OCI-LY3 (cell line): ENCODE measurements around the gene SGPP1.

ENCODE experiments used
- H2AFZ ChIP-seq: fragments of 200-600, 300-600 bp; shearing (Covaris generic); 2 replicates; pipeline ENCODE4 v1.6.0; 2014; ENCODE audit warnings: antibody characterized with exemption, low read depth, low read length
- H3K27ac ChIP-seq: fragments of 200-600, 300-600 bp; sonication (generic); 2 replicates; pipeline ENCODE4 v1.5.1; 2014; ENCODE audit warnings: mild to moderate bottlenecking, low read length, moderate library complexity, mixed read lengths
- H3K27me3 ChIP-seq: fragments of 200-600, 300-600 bp; sonication (generic); 2 replicates; pipeline ENCODE4 v1.6.1; 2014; ENCODE audit warnings: low read depth, low read length, mixed read lengths
- H3K36me3 ChIP-seq: fragments of 200-600, 300-600 bp; sonication (generic); replicated peaks from 2 replicates; pipeline ENCODE3; 2014; ENCODE audit warnings: low read depth, low read length, mixed read lengths
- H3K4me1 ChIP-seq: fragments of 300-600, 200-600 bp; sonication (generic); 2 replicates; pipeline ENCODE4 v1.6.1; 2014; ENCODE audit warnings: low read length, mixed read lengths
- H3K4me2 ChIP-seq: fragments of 200-600, 300-600 bp; sonication (generic); 2 replicates; pipeline ENCODE4 v1.6.1; 2014; ENCODE audit warnings: low read length, mixed read lengths
- H3K4me3 ChIP-seq: fragments of 300-600, 200-600 bp; sonication (generic); 2 replicates; pipeline ENCODE4 v1.5.1; 2014; ENCODE audit warnings: antibody characterized with exemption, mild to moderate bottlenecking, low read length, moderate library complexity
- H3K79me2 ChIP-seq: fragments of 300-600, 200-600 bp; shearing (Covaris generic); 2 replicates; pipeline ENCODE4 v1.6.1; 2014; ENCODE audit warnings: mild to moderate bottlenecking, low read length, mixed read lengths
- H3K9ac ChIP-seq: fragments of 300-600, 200-600 bp; shearing (Covaris generic); 2 replicates; pipeline ENCODE4 v1.6.0; 2014; ENCODE audit warnings: mild to moderate bottlenecking, low read length, moderate library complexity
- H3K9me3 ChIP-seq: fragments of 200-600, 300-600 bp; shearing (Covaris generic); 2 replicates; pipeline ENCODE4 v1.6.1; 2014; ENCODE audit warnings: low read length, mixed read lengths; ENCODE audit not compliant: insufficient read depth
- H4K20me1 ChIP-seq: fragments of 200-600, 300-600 bp; sonication (generic); 2 replicates; pipeline ENCODE4 v1.6.1; 2016; ENCODE audit warnings: low read length, mixed read lengths; ENCODE audit not compliant: insufficient read depth
- EZH2phosphoT487 ChIP-seq: fragments of 200-600 bp; shearing (Covaris generic); IDR thresholded peaks from 2 replicates; pipeline ENCODE4 v1.6.1; 2018; ENCODE audit warnings: antibody characterized with exemption, mixed run types, low read depth
- TF ChIP-seq, protein P1 (sequence below): fragments of 200-600, 300-600 bp; sonication (generic); IDR thresholded peaks from 2 replicates; pipeline ENCODE4 v1.5.1; 2014; ENCODE audit warnings: antibody characterized with exemption, low read length, low read depth

Gene SGPP1

DNA sequence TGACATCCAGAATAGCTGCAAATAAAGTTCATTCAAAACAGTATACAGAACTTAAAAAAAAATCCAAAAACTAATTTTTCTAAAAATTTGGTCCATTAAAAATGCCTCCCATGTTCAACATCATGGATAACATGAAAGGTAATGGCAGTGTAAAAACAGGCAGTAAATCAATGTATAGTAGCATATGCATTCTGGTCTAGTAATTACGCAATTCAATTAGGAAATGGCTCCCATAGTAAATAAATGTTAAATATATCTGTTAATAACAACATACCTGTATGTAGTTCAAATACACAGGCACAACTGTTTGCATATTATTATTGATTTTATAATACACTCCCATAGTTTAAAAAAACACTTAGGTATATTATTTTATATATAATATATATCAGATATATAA lies 42.5 kb downstream of the SGPP1 start:
- H3K4me3 ChIP-seq: no peak overlapping the region
- no peaks in the 10 kb centered on the region for H3K27me3 ChIP-seq
- H3K9ac ChIP-seq: no peak overlapping the region
- H4K20me1 ChIP-seq: no peaks in the 10 kb centered on the region
- no peaks in the 10 kb centered on the region for H3K9me3 ChIP-seq
- H3K4me2 ChIP-seq: no peak overlapping the region
- H2AFZ ChIP-seq: no peak overlapping the region
- no peaks in the 10 kb centered on the region for H3K79me2 ChIP-seq
- H3K27ac ChIP-seq: no peak overlapping the region
- TF ChIP-seq, protein P1, sequence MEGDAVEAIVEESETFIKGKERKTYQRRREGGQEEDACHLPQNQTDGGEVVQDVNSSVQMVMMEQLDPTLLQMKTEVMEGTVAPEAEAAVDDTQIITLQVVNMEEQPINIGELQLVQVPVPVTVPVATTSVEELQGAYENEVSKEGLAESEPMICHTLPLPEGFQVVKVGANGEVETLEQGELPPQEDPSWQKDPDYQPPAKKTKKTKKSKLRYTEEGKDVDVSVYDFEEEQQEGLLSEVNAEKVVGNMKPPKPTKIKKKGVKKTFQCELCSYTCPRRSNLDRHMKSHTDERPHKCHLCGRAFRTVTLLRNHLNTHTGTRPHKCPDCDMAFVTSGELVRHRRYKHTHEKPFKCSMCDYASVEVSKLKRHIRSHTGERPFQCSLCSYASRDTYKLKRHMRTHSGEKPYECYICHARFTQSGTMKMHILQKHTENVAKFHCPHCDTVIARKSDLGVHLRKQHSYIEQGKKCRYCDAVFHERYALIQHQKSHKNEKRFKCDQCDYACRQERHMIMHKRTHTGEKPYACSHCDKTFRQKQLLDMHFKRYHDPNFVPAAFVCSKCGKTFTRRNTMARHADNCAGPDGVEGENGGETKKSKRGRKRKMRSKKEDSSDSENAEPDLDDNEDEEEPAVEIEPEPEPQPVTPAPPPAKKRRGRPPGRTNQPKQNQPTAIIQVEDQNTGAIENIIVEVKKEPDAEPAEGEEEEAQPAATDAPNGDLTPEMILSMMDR: no peak
- no peak for TF ChIP-seq EZH2phosphoT487
- no peaks in the 10 kb centered on the region for H3K4me1 ChIP-seq
- peaks cover 2% of the 10 kb centered on the region for H3K36me3 ChIP-seq

DNA sequence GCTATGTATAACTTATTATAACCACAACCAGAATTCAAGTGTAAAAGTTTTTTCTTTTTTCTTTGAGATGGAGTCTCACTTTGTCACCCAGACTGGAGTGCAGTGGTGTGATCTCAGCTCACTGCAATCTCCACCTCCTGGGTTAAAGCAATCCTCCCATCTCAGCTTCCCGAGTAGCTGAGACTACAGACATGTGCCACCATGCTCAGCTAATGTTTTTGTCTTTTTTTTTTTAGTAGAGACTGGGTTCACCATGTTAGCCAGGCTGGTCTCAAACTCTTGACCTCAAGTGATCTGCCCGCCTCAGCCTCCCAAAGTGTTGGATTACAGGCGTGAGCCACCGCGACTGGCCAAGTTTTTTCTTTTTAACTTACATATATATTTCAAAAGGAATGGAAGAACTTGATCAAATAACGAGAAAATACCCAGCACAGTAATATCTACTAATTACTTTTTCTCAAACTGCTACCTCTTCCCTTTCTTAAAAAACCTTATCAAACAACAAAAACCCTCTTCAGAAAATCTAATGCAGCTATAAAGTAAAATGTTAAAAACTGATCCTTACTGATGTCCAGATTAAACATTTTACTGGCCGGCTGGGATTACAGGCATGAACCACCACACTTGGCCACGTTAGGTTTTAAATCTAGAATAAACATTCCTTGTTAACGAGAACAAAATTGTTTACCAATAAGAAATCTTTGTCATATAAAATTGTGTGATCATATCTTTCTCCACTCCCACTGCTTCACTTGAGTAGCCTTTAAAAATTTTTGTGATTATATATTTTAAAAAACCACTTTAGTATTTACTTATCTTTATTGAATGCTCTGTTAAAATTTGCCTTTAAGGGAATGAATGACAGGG lies 44.9 kb downstream of the SGPP1 start:
- Histone ChIP-seq H3K27me3 (no peaks in the 10 kb centered on the region), H3K4me2 (no peak overlapping the region), H3K79me2 (no peaks in the 10 kb centered on the region), H3K36me3 (peaks cover 2% of the 10 kb centered on the region), H3K9ac (no peak overlapping the region), H3K4me1 (no peaks in the 10 kb centered on the region), H3K27ac (no peak overlapping the region), H2AFZ (no peak overlapping the region), H3K4me3 (no peak overlapping the region), H3K9me3 (no peaks in the 10 kb centered on the region), H4K20me1 (no peaks in the 10 kb centered on the region)
- no peak for TF ChIP-seq EZH2phosphoT487
- TF ChIP-seq, protein P1: no peak

DNA sequence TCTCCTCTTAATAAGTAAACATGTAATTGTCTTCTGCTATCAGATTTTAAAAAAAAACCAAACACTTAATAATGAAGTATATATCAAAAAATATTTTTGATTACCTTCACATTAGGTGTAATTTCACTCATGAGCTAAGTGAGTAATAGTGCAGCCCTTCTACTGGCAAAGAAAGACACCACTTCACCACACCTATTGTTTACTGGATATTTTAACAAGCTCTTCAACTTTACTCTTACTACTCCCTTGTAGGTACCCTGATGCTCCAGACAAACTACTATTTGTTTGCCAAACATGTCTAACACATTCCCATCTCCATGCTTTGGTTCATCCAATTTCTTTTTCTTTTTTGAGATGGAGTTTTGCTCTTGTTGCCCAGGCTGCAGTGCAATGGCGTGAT lies 49.3 kb downstream of the SGPP1 start:
- Histone ChIP-seq H3K4me1 (no peaks in the 10 kb centered on the region), H3K4me3 (no peak overlapping the region), H3K27me3 (no peaks in the 10 kb centered on the region), H3K9me3 (no peaks in the 10 kb centered on the region), H3K36me3 (peaks cover 2% of the 10 kb centered on the region), H2AFZ (no peak overlapping the region), H3K27ac (no peak overlapping the region), H3K4me2 (no peak overlapping the region), H3K9ac (no peak overlapping the region), H3K79me2 (no peaks in the 10 kb centered on the region), H4K20me1 (no peaks in the 10 kb centered on the region)
- no peak for TF ChIP-seq EZH2phosphoT487
- TF ChIP-seq, protein P1: no peak

DNA sequence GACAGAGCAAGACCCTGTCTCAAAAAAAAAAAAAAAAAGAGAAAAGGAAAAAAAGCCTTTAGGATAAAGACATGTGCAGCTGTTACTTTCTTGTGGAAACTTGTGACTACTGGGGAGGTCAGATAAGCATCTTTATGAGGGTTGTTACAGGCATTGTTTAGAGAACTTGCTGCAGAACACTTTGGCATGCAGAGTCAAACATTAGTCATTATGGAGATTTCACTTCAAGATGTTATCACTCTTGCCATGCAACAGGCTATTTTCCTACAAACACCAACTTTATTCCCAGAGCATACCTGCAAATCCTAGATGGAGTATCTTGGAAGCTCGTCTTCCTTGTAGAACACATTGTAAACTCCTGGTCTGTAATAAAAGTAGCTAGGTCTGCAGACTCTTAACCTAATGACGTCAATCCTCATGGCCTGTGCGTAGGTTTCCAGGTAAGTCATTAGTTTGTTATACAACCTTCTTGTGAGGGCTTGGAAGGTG lies 49.9 kb downstream of the SGPP1 start:
- no peak overlapping the region for H3K9ac ChIP-seq
- peaks cover 2% of the 10 kb centered on the region for H3K4me1 ChIP-seq
- H2AFZ ChIP-seq: no peak overlapping the region
- no peaks in the 10 kb centered on the region for H3K27me3 ChIP-seq
- TF ChIP-seq EZH2phosphoT487: no peak
- TF ChIP-seq, protein P1: no peak
- H3K4me3 ChIP-seq: no peak overlapping the region
- no peak overlapping the region for H3K27ac ChIP-seq
- no peaks in the 10 kb centered on the region for H3K79me2 ChIP-seq
- no peak overlapping the region for H3K4me2 ChIP-seq
- no peaks in the 10 kb centered on the region for H3K9me3 ChIP-seq
- H4K20me1 ChIP-seq: no peaks in the 10 kb centered on the region
- H3K36me3 ChIP-seq: peaks cover 2% of the 10 kb centered on the region
